ENCODE data around the gene ADAP1.

DNA sequence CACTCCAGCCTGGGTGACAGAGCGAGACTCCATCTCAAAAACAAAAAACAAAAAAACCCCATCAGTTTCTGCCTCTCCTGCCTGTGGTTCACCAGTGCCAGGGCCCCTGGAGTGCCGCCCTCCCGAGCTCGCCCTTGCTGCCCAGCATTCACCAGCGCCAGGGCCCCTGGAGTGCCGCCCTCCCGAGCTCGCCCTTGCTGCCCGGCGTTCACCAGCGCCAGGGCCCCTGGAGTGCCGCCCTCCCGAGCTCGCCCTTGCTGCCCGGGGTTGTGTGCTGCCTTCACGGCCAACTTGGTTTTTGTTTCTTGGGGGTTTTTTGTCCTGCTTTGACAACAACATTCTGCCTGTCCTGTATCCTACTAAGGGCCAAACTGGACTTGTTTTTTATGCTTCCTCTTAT is 91.4 kb downstream of the ADAP1 start:
- TF ChIP-seq EP300 (IDR thresholded peaks at IDR 0.05) (no peak), CTCF (IDR thresholded peaks at IDR 0.05) (no peak), POLR2A (IDR thresholded peaks at IDR 0.05; ENCODE audit: low read depth) (no peak), POLR2AphosphoS5 (IDR thresholded peaks at IDR 0.05) (no peak)
